Mucosa of rectum (tissue), 2 donors: Measurements from ENCODE around the gene GINM1.

Experiments
- H3K27ac ChIP-seq, 2 donors: one replicate each; pipeline ENCODE4 v1.7.0; 2013; ENCODE audit warnings: inconsistent platforms in 2 of 2, low read depth in 2 of 2, low read length in 2 of 2
- H3K27me3 ChIP-seq, 2 donors: one replicate each; pipeline ENCODE4 v1.7.0; 2013; ENCODE audit warnings: low read length in 2 of 2; ENCODE audit not compliant: control insufficient read depth in 2 of 2, insufficient read depth in 2 of 2
- H3K36me3 ChIP-seq, 2 donors: one replicate each; pipeline ENCODE4 v1.7.0; 2013; ENCODE audit warnings: low read length in 2 of 2; ENCODE audit not compliant: control insufficient read depth in 2 of 2, insufficient read depth in 2 of 2
- H3K4me1 ChIP-seq, 2 donors: one replicate each; pipeline ENCODE4 v1.7.0; 2013; ENCODE audit warnings: low read length in 2 of 2, mild to moderate bottlenecking in 1 of 2; ENCODE audit not compliant: control insufficient read depth in 2 of 2, insufficient read depth in 2 of 2
- H3K4me3 ChIP-seq, 2 donors: one replicate each; pipeline ENCODE4 v1.7.0; 2013; ENCODE audit warnings: low read length in 2 of 2
- H3K9ac ChIP-seq, 2 donors: one replicate each; pipeline ENCODE4 v1.7.0; 2013; ENCODE audit warnings: low read length in 2 of 2, low read depth in 1 of 2, mild to moderate bottlenecking in 1 of 2
- H3K9me3 ChIP-seq, 2 donors: one replicate each; pipeline ENCODE4 v1.7.0; 2013; ENCODE audit warnings: low read length in 2 of 2; ENCODE audit not compliant: control insufficient read depth in 2 of 2
- donor health status: healthy.
- donor health status: Normal muscosa, but diverticular disease.

Gene GINM1

DNA sequence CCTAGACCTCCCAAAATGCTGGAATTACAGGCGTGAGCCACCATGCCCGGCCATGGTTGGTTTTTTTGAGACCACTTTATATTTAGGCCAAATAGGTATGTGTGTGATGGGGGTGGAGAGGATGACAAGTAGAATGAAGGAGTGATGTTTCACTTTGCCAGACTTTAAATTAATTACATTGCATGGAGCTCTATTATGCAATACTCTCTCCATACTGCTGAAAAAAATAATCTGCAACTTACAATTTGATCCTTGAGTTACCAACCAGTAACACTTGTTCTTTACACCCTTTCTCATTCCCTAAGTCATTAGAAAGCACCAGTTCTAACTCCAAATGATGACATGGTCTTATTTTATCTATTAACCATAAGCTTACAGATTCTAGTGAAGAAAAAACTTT, 26.8 kb downstream of the GINM1 start:
- Histone ChIP-seq H3K9ac (no peak overlapping the region), H3K27ac (no peak overlapping the region), H3K36me3 (peaks cover 29 to 50% of the 10 kb centered on the region in 2 donors)

DNA sequence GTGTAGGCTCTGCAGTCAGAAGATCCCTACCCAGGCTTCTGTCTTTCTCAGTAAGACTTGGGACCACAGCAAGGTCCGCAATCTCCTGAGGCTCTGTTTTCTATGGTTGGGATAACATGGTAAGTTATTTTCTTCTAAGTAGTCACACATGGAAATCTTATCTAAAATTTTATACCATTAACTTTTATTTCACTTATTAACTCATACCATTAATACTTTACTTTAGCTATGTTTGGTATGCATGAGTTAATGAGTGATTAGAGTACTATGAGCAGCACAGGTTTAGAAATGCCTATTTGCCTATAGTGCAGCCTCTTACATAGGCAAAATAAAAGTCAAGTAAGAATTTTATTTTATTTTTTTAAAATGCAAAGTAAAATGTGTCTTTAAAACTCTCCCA, 27.2 kb downstream of the GINM1 start:
- Histone ChIP-seq H3K4me3 (no peak overlapping the region), H3K4me1 (no peaks in the 10 kb centered on the region), H3K27me3 (no peaks in the 10 kb centered on the region), H3K9me3 (no peaks in the 10 kb centered on the region), H3K9ac (no peak overlapping the region), H3K27ac (no peak overlapping the region), H3K36me3 (peaks cover 31 to 52% of the 10 kb centered on the region in 2 donors)

More for the DNA sequence above, 26.8 kb downstream of the GINM1 start:
- Histone ChIP-seq H3K4me3 (no peak overlapping the region), H3K4me1 (no peaks in the 10 kb centered on the region), H3K27me3 (no peaks in the 10 kb centered on the region), H3K9me3 (no peaks in the 10 kb centered on the region)

DNA sequence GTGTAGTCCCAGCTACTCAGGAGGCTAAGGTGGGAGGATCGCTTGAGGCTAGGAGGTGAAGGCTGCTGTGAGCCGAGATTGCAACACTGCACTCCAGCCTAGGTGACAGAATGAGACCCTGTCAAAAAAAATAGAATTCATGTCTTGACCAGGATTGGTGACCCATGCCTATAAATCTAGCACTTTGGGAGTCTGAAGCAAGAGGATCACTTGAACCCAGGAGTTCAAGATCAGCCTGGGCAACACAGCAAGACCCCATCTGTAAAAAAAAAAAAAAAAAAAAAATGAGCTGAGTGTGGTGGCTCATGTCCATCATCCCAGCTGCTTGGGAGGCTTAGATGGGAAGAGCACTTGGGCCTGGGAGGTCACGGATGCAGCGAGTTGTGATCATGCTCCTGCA, 34.3 kb downstream of the GINM1 start:
- no peaks in the 10 kb centered on the region for H3K27me3 ChIP-seq

DNA sequence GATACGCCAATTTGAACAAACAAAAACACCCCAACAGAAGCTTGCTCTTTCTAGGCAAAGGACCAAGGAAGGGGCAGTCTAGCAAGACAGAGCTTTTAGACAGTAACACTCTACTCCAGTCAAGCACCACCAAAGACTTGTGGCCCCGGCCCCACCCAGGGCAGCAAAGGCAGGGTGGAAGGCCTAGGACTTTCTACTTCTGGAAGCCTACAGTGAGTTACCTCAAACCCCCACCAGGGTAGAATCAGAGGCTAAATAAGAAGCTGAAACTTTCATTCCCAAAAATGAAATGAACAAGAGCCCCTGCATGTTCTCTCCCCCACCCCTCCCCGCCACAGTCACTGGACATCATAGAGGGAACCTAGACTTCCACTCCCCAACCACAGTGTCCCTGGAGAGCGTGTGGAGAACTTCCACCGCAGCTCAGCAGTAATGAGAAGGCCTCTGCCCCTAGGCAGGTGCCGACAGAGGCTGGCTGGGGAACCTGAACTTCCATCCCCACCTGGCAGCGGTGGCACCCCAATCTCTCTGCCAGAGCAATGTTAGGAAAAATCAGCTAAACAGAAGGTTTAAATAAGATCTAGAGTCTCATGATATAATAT, 42.3 kb downstream of the GINM1 start:
- no peaks in the 10 kb centered on the region for H3K4me1 ChIP-seq
- H3K36me3 ChIP-seq: no peaks in the 10 kb centered on the region
- H3K4me3 ChIP-seq: no peak overlapping the region
- H3K27ac ChIP-seq: no peak overlapping the region
- H3K9me3 ChIP-seq: no peaks in the 10 kb centered on the region
- H3K9ac ChIP-seq: no peak overlapping the region
- no peaks in the 10 kb centered on the region for H3K27me3 ChIP-seq

More for the DNA sequence above, 34.3 kb downstream of the GINM1 start:
- H3K4me1 ChIP-seq: no peaks in the 10 kb centered on the region
- peaks cover 12 to 31% of the 10 kb centered on the region in 2 donors for H3K36me3 ChIP-seq
- no peak overlapping the region for H3K9ac ChIP-seq
- H3K27ac ChIP-seq: no peak overlapping the region
- no peaks in the 10 kb centered on the region for H3K9me3 ChIP-seq
- no peak overlapping the region for H3K4me3 ChIP-seq

DNA sequence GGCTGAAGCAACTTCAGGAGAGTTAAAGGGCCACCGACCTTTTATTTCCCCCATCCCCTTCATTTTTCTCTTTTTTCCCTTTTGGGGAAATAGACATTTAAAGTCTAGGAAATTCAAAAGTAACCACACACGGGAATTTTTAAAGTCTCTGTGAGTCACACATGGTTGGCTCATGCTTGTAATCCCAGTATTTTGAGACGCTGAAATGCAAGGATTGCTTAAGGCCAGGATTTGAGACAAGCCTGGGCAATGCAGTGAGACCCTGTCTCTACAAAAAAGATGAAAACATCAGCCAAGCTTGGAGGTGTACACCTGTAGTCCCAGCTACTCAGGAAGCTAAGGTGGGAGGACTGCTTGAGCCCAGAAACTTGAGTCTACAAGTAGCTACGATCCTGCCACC, 48.2 kb downstream of the GINM1 start:
- H3K4me1 ChIP-seq: no peaks in the 10 kb centered on the region

DNA sequence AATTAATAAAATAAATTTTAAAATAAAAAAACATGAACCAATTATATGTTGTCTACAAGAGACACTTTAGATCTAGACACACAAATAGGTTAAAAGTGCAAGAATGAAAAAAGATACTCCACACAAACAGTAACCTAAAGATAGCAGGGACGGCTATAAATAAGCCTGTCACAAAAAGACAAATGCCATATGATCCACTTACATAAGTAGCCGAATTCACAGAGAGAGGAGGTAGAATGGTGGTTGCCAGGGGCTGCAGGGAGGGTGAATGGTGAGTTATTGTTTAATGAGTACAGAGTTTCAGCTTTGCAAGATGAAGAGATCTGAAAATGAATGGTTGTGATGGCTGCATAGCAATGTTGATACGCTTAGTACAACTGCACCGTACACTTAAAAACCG, 49.6 kb downstream of the GINM1 start:
- no peak overlapping the region for H3K9ac ChIP-seq
- H3K27ac ChIP-seq: no peak overlapping the region

More for the DNA sequence above, 48.2 kb downstream of the GINM1 start:
- Histone ChIP-seq H3K27ac (no peak overlapping the region), H3K9me3 (no peaks in the 10 kb centered on the region), H3K27me3 (no peaks in the 10 kb centered on the region), H3K4me3 (no peak overlapping the region), H3K9ac (no peak overlapping the region), H3K36me3 (peaks cover 4 to 15% of the 10 kb centered on the region in 2 donors)

DNA sequence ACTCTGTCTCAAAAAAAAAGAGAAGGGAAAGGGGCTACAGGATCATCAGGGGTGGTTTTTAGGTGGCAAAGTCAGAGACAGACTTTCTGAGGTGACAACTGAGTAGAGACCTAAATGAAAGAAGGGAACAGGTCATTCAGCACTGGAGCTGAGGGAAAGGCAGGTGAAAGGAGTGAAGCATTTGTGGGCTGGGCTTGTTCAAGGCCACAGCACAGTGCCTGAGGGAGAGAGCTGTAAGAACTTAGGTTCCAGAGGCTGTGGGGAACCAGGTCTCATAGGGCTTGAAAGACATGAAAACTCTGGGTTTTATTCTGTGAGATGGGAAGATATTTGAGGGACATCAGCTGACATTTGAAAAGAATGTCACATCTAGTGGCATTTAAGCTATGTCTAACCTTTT, 61.5 kb downstream of the GINM1 start:
- no peak overlapping the region for H3K4me3 ChIP-seq
- H3K27me3 ChIP-seq: no peaks in the 10 kb centered on the region
- no peaks in the 10 kb centered on the region for H3K9me3 ChIP-seq
- H3K36me3 ChIP-seq: peaks cover 3 to 6% of the 10 kb centered on the region in 2 donors
- no peaks in the 10 kb centered on the region for H3K4me1 ChIP-seq
- H3K27ac ChIP-seq: no peak overlapping the region
- H3K9ac ChIP-seq: no peak overlapping the region

More for the DNA sequence above, 49.6 kb downstream of the GINM1 start:
- H3K36me3 ChIP-seq: peaks cover 11 to 15% of the 10 kb centered on the region in 2 donors
- H3K27me3 ChIP-seq: no peaks in the 10 kb centered on the region
- H3K9me3 ChIP-seq: no peaks in the 10 kb centered on the region
- H3K4me1 ChIP-seq: no peaks in the 10 kb centered on the region
- no peak overlapping the region for H3K4me3 ChIP-seq

DNA sequence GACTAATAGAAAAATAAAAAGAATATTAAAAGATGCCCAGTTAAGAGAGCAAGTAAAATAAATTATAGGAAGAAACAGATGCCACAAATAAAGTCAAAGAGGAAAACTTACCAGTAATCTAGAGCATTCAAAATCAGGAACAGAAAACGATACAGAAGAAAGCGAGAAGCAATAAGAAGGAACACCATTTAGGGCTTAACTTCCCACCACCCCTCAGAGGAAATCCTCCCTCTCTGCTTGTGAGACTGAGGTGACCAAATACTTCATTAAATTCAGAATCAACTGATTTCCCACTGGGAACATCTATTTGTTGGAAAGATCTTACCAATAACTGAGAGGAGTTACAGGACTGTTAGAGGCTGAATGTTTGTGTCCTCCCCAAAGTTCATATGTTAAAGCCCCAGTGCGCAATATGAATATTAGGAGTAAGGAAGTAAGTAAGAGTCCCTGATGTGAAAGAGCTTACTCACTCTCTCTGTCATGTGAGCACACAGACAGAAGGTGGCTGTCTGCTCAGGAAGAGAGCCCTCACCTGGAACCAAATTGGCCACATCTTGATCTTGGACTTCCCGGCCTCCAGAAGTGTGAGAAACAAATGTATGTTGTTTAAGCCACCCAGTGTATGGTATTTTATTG, 62.8 kb downstream of the GINM1 start:
- H3K4me1 ChIP-seq: no peaks in the 10 kb centered on the region
- no peak overlapping the region for H3K9ac ChIP-seq
- H3K9me3 ChIP-seq: no peaks in the 10 kb centered on the region
- H3K4me3 ChIP-seq: no peak overlapping the region
- H3K27ac ChIP-seq: no peak overlapping the region
- no peaks in the 10 kb centered on the region for H3K27me3 ChIP-seq
- H3K36me3 ChIP-seq: peaks cover 3 to 6% of the 10 kb centered on the region in 2 donors

DNA sequence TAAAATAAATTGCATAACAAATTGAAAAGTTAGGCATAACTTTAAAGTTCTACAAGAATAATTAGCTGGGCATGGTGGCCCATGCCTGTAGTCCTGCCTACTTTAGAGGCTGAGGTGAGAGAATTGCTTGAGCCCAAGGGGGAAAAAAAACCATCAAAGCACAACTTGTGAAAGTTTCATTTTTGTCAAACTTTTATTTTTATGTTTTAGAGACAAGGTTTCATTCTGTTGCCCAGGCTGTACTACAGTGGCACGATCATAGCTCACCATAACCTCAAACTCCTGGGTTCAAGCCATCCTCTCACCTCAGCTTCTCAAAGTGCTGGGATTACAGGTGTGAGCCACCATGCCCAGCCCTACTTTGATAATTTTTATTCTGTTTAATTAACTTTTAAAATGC, 68.1 kb downstream of the GINM1 start:
- Histone ChIP-seq H3K27me3 (no peaks in the 10 kb centered on the region), H3K4me1 (no peaks in the 10 kb centered on the region), H3K36me3 (no peaks in the 10 kb centered on the region), H3K9ac (no peak overlapping the region), H3K9me3 (no peaks in the 10 kb centered on the region), H3K4me3 (no peak overlapping the region), H3K27ac (no peak overlapping the region)

DNA sequence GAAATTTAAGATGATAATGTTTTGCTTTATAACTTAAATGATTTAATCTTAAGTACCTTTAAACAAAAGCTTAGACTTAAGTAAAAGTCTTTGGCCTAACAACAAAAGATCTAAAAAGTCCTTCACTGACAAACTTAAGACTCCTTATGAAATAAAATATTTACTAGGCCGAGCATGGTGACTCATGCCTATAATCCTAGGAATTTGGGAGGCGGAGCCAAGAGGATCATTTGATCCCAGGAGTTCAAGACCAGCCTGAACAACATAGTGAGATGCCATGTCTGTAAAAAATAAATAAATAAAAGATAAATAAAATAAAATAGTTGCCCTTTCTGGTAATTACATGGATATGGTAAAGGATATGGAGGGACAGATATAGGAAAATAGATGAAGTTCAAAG, 69.9 kb downstream of the GINM1 start:
- H3K27ac ChIP-seq: no peak overlapping the region
- no peaks in the 10 kb centered on the region for H3K9me3 ChIP-seq
- H3K4me1 ChIP-seq: no peaks in the 10 kb centered on the region
- H3K4me3 ChIP-seq: no peak overlapping the region
- H3K27me3 ChIP-seq: no peaks in the 10 kb centered on the region
- H3K36me3 ChIP-seq: no peaks in the 10 kb centered on the region
- H3K9ac ChIP-seq: no peak overlapping the region
